Measurements from ENCODE around the gene ZFHX2. TPM values are rescaled to one million over a fixed set of nuclear protein-coding genes. Genes with fewer than 3 reads are reported as not detected.

ZFHX2 gene
- total and polyA plus RNA-seq, 2 of the 4 experiments (the other 2 are of a cell fraction), result 0.18 to 0.53 TPM

- Histone ChIP-seq H4K8ac (ENCODE audit: low read depth in 2 of 2, low read length in 2 of 2) (no peak overlapping the region), H2BK120ac (ENCODE audit: low read depth, low read length) (no peak overlapping the region), H3K4me1 (ENCODE audit: control insufficient read depth, insufficient read depth, low read length) (peaks cover 2% of the 10 kb centered on the region; the same call in 1 of the 2 replicates), H3K18ac (ENCODE audit: low read depth, low read length) (no peak overlapping the region), H3K23ac (ENCODE audit: low read depth, low read length) (no peak overlapping the region), H2AK5ac (ENCODE audit: low read depth, low read length) (no peak overlapping the region), H3K14ac (replicated peaks; ENCODE audit: low read depth, low read length) (no peak overlapping the region), H2BK20ac (ENCODE audit: low read depth, low read length) (no peak overlapping the region), H3K56ac (ENCODE audit: extremely low read depth, insufficient read depth, low read length) (no peak overlapping the region), H3K9me1 (ENCODE audit: insufficient read depth, low read length) (peaks cover 10% of the 10 kb centered on the region; the same call in 1 of the 2 replicates), H3K79me1 (ENCODE audit: low read depth in 1 of 2, low read length in 2 of 2) (no peaks in the 10 kb centered on the region; a peak in 1 of 4 replicates), H3K9me3 (ENCODE audit: control insufficient read depth, insufficient read depth, low read length) (no peaks in the 10 kb centered on the region), H3K36me3 (ENCODE audit: control insufficient read depth, insufficient read depth, low read length) (peaks cover 7% of the 10 kb centered on the region), H3K4ac (ENCODE audit: low read depth, low read length) (no peak overlapping the region), H2AK9ac (replicated peaks; ENCODE audit: low read depth, low read length, poor library complexity) (no peak overlapping the region), H4K20me1 (ENCODE audit: insufficient read depth, low read length) (no peaks in the 10 kb centered on the region), H4K91ac (ENCODE audit: insufficient read depth, low read depth, low read length) (no peak overlapping the region), H2BK5ac (ENCODE audit: low read depth, low read length, poor library complexity, severe bottlenecking) (no peak overlapping the region), H2BK15ac (ENCODE audit: low read depth, low read length) (no peak overlapping the region), H4K5ac (ENCODE audit: low read depth, low read length) (no peak overlapping the region), H2AFZ (replicated peaks; ENCODE audit: low read length, poor library complexity) (peak overlapping the region; percentile 11), H3K27me3 (ENCODE audit: control insufficient read depth, insufficient read depth, low read length) (peaks cover 4% of the 10 kb centered on the region; the same call in 1 of the 2 replicates), H3K4me3 (ENCODE audit: insufficient read depth, low read depth, low read length) (no peak overlapping the region), H3K4me2 (ENCODE audit: low read depth, low read length) (no peak overlapping the region), H3K27ac (ENCODE audit: insufficient read depth, low read length) (no peak overlapping the region), H3K9ac (ENCODE audit: low read depth, low read length) (no peak overlapping the region)
- WGBS, 2 experiments (ENCODE audit: extremely low coverage in 2 of 2, insufficient read length in 1 of 2), result 92% methylated on average over 8 of the region's 13 CpGs; no CpG with 5 or more reads in 1 of the 2 experiments
- intact Hi-C loops (cut with micrococcal nuclease) (no loop called here), in situ Hi-C loops (cut with MboI; ENCODE audit: low sequenced_read_pairs) (no loop called here), dilution Hi-C loops (cut with HindIII; ENCODE audit: low sequenced_read_pairs, unreplicated experiment) (no loop called here)
- ChIA-PET CTCF (no interaction called here), POLR2A (ENCODE audit: unreplicated experiment) (no interaction called here)
- DNase-seq (no peak), ATAC-seq (ENCODE audit: low read depth) (no peak)
- TF ChIP-seq, protein P1, sequence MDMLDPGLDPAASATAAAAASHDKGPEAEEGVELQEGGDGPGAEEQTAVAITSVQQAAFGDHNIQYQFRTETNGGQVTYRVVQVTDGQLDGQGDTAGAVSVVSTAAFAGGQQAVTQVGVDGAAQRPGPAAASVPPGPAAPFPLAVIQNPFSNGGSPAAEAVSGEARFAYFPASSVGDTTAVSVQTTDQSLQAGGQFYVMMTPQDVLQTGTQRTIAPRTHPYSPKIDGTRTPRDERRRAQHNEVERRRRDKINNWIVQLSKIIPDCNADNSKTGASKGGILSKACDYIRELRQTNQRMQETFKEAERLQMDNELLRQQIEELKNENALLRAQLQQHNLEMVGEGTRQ (IDR thresholded peaks at IDR 0.05; ENCODE audit: low read depth, low read length), result no peak
- TF ChIP-seq MAZ (IDR thresholded peaks at IDR 0.05; ENCODE audit: borderline replicate concordance, low read depth, low read length) (no peak), MXI1 (IDR thresholded peaks at IDR 0.05; ENCODE audit: borderline replicate concordance, low read depth, low read length) (no peak), RFX5 (IDR thresholded peaks at IDR 0.05; ENCODE audit: low read depth, low read length) (no peak), CHD1 (IDR thresholded peaks at IDR 0.05; ENCODE audit: low read depth, low read length) (no peak), POLR2A (IDR thresholded peaks at IDR 0.05; ENCODE audit: low read depth, low read length) (no peak)
- TF ChIP-seq, protein P2, sequence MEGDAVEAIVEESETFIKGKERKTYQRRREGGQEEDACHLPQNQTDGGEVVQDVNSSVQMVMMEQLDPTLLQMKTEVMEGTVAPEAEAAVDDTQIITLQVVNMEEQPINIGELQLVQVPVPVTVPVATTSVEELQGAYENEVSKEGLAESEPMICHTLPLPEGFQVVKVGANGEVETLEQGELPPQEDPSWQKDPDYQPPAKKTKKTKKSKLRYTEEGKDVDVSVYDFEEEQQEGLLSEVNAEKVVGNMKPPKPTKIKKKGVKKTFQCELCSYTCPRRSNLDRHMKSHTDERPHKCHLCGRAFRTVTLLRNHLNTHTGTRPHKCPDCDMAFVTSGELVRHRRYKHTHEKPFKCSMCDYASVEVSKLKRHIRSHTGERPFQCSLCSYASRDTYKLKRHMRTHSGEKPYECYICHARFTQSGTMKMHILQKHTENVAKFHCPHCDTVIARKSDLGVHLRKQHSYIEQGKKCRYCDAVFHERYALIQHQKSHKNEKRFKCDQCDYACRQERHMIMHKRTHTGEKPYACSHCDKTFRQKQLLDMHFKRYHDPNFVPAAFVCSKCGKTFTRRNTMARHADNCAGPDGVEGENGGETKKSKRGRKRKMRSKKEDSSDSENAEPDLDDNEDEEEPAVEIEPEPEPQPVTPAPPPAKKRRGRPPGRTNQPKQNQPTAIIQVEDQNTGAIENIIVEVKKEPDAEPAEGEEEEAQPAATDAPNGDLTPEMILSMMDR (conservative IDR thresholded peaks at IDR 0.05; ENCODE audit: low read depth, low read length), result no peak
- BruUV-seq (replicated peaks), result no TSS peak
Observed at GRCh38 chr14:23564181-23564812, 12.7 kb upstream of the ZFHX2 start.
